Measurements from ENCODE around the gene DSN1. TPM values are rescaled to one million over a fixed set of nuclear protein-coding genes. Genes with fewer than 3 reads are reported as not detected.
"Not testable (repeated sequence)": the region's sequence is repeated elsewhere in the genome, so short reads cannot be mapped to it uniquely, and the experiment has no call there.

Gene DSN1, protein sequence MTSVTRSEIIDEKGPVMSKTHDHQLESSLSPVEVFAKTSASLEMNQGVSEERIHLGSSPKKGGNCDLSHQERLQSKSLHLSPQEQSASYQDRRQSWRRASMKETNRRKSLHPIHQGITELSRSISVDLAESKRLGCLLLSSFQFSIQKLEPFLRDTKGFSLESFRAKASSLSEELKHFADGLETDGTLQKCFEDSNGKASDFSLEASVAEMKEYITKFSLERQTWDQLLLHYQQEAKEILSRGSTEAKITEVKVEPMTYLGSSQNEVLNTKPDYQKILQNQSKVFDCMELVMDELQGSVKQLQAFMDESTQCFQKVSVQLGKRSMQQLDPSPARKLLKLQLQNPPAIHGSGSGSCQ
- total RNA-seq (2014; rRNA removed; shearing (Covaris generic)) = 24.4 and 25.5 TPM in 2 replicates
- polyA plus RNA-seq (2015; cell fraction: cytosol; rRNA removed) = 18.1 and 18.2 TPM in 2 replicates
- 22.3 and 22.5 TPM in 2 replicates for polyA plus RNA-seq (2015; cell fraction: nucleus; rRNA removed)

- DNase-seq (ENCODE audit: low read depth) = peak; percentile 96
Measured at GRCh38 chr20:36773597-36774390, at the start of gene DSN1. Gene DSN1, minus strand, starts transcription at chr20:36773763. Its CDS starts 2,305 bp downstream, at chr20:36771458.

DNA sequence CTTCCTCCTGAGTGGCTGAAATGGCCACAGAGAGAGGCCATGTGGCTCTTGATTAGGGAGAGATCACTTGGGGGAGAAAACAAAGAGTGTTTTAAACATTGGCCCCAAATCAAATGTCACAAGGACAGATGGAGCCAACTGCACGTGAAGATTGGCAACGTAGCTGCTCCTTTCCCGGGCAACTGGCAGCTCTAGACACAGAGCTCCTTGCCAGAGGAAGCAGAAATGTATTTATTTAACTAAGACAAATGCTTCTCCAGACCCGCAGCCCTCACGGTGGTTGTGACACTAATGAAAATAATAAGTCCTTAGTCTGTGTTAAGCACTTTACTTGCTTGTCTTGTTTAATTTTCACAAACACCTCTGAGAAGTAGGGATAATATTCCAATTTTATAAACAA lies 49.6 kb upstream of the DSN1 start:
- no peak for DNase-seq (ENCODE audit: low read depth)

DNA sequence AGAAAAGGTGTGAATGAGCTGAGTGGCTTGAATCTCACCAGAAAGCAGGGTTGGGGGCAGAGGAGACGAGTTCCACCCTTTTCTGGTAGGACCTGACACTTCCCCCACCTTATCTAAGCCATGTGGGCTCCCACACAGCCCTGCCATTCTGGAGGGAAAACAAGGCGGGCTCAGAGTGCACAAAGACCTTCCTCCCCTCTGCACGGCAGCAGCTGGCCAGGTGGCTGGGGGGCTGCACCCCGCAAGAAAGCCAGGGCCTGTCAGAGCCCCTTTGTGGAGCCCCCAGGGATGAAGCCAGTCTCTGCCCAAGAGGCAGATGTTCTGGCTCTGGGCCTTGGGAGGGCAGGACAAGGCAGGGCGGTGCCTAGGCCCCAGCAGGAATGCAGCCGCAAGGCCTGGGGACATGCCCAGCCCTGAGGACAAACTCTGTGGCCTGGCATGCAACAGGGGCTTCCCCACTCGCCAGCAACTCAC lies 48.4 kb upstream of the DSN1 start:
- no peak for DNase-seq (ENCODE audit: low read depth)

DNA sequence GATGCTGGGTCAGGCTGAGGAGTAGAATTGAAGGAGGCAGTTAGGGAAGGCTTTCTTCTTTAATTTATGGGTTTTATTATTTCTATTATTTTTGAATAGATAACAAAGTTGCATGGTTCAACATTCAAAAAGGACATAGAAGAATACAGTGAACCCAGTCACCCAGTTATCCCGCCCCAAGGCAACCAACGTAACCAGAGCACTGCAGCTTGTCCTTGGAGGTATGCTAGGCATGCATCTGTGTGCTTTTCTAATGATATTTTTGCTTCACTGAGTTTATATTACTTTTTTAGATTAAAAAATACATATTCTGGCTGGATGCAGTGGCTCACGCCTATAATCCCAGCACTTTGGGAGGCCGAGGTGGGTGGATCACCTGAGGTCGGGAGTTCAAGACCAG lies 47.4 kb upstream of the DSN1 start:
- DNase-seq (ENCODE audit: low read depth) = no peak

GRCh38 chr20:36820073-36820472 lies 46.5 kb upstream of the DSN1 start:
- DNase-seq (ENCODE audit: low read depth) = no peak

DNA sequence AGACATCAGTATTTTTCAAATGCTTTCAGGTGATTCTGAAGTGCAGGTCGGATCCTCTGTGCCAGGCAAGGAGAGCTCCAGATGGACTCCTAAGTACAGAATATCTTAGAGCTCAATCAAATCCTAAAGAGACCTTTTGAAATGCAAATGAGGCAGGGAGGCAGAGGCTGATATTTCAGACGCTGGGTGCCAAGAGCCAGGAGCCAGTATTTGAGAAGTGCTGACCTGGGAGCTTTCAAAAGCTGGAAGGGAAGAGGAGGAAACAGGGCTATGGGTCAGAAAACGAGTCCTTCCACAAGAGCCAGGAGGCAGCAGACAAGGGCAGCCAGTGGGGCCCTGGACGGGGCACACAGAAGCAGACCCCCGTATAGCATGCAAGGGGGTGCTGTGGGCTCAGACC lies 46.1 kb upstream of the DSN1 start:
- no peak for DNase-seq (ENCODE audit: low read depth)

DNA sequence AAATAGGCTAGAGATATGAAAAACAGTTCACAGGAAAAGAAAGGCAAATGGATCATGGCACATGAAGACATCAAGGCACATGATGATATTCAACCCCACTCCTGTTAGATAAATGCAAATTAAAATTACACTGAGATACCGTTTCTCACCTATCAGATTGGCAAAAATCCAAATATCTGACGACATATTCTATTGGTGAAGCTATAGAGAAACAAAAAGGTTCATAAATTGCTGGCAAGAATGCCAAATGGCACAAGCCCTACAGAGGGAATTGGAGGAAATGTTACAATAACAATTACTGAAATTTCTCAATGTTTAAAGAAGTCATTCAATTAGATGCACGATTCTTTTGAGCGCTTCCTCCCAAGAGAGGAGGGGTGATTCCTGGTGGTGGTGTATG lies 45.3 kb upstream of the DSN1 start:
- no peak for DNase-seq (ENCODE audit: low read depth)

DNA sequence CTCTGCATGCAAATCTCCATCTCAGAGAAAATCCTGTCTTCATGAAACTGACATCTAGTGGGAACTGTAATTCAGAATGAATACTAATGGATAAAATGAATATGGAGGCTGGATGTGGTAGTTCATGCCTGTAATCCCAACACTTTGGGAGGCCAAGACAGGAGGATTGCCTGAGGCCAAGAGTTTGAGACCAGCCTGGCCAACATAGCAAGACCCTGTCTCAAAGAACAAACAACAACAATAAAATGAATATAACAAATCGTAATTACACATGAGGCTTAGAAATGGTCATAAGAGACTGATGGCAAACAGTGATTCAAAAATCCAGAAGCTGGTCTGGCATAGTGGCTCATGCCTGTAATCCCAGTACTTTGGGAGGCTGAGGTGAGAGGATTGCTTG lies 44.6 kb upstream of the DSN1 start:
- DNase-seq (ENCODE audit: low read depth) = no peak

- no peak for DNase-seq (ENCODE audit: low read depth)
Measured at GRCh38 chr20:36817496-36817895, 43.9 kb upstream of the DSN1 start.

DNA sequence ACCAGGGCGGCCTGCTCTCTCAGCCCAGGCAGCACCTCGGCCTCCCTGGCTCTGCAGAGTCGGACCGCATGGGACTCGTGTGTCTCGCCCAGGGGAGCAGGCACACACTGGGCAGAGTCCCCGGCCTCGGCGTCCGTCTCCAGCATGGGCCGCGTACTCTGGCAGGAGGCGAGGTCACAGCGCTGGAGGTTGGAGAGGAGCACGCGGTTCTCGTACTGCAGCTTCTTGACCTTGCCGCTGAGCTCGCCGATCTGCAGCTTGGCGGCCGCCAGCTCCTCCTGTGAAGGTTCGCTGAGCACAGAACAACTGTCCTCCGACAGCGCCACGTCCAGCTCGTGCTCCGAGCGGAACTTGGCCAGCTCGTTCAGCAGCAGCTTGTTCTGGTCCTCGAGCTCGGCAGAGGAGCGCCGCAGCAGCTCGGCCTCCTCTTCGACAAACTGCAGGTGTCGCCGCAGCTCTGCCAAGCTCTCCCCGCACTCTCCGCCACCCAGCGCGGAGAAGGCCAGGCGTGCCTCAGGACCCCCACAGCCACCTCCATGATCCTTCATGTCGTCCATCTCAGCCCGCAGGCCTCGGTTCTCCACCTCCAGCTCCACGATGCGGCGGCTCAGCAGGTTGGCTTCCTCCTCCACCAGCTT lies 42.0 kb upstream of the DSN1 start:
- DNase-seq (ENCODE audit: low read depth) = no peak

DNA sequence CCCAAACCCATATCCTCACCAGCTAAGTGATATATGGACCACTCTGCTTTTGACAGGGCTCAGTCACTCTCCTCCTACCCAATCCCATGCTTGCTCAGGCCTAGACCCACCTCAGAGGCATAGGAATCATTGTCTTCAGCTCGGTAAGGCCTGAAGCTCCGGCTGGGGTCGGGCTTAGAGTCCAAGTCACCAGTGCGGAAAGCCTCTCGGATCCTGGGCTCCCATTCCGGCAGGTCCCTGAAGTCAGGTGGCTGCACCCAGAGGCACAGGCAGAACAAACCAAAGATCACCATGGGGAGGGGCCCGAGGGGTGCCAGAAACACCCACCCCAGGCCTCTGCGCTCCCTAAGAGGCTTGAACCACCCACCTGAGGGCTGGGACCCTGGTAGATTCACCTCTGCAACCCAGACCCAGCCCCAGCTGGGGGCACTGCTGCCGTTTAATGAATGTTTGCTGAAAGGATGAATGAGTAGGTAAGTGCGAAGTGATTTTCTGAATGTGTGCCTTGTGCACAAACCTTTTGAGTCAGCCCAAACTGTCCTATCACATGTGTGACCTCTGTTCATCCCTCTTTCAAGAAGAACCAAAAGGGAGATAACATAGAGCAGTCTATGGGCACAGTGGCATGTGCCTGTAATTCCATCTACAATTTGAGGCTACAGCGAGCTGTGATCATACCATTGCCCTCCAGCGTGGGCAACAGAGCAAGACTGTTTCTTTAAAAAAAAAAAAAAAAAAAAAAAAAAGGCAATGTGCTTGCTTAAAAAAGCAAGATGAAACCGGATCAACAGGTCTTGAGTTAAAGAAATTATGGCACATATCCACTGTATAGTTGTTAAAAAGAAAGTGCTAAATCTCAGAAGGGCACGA lies 39.3 kb upstream of the DSN1 start:
- no peak for DNase-seq (ENCODE audit: low read depth)

GRCh38 chr20:36808317-36809257 lies 35.0 kb upstream of the DSN1 start:
- peak; percentile 70 for DNase-seq (ENCODE audit: low read depth)

- DNase-seq (ENCODE audit: low read depth) = no peak
Measured at GRCh38 chr20:36806049-36806448, 32.5 kb upstream of the DSN1 start.

DNA sequence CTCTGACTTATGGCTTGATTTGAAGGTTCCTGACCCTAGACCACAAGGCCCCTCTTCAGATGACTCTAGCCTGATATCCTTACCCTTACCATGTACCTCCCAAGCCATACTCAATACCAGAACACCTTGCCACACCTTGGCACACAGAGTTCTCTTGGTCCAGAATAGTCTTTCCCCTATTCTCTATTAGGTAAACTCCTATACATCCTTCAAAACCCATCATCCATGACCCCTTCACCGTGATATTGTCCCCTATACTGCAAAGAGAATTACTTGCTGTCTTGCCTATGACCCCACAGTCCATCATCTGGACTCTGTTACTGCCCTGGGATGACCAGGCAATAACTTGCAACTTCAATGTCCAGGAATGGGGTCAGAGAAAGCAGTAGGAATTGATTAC lies 31.8 kb upstream of the DSN1 start:
- no peak for DNase-seq (ENCODE audit: low read depth)

DNA sequence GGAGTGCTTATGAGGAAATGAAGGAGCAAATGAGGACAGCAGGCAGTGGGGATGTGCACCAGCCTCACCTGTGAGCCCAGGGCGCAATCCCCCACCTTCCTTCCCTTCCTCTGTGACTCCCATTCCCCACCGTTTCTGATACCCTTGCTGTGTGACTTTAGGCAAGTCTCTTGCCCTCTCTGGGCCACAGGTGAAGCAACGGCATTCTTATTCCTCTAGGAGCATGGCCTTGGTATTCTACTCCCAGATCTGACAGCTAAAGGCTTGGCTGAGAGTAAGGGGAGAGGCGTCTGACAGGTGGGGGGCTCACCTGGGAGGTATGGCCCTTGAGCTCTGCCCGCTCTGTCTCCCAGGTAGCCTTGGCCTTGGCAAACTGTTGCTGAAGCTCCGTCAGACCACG lies 30.9 kb upstream of the DSN1 start:
- no peak for DNase-seq (ENCODE audit: low read depth)

DNA sequence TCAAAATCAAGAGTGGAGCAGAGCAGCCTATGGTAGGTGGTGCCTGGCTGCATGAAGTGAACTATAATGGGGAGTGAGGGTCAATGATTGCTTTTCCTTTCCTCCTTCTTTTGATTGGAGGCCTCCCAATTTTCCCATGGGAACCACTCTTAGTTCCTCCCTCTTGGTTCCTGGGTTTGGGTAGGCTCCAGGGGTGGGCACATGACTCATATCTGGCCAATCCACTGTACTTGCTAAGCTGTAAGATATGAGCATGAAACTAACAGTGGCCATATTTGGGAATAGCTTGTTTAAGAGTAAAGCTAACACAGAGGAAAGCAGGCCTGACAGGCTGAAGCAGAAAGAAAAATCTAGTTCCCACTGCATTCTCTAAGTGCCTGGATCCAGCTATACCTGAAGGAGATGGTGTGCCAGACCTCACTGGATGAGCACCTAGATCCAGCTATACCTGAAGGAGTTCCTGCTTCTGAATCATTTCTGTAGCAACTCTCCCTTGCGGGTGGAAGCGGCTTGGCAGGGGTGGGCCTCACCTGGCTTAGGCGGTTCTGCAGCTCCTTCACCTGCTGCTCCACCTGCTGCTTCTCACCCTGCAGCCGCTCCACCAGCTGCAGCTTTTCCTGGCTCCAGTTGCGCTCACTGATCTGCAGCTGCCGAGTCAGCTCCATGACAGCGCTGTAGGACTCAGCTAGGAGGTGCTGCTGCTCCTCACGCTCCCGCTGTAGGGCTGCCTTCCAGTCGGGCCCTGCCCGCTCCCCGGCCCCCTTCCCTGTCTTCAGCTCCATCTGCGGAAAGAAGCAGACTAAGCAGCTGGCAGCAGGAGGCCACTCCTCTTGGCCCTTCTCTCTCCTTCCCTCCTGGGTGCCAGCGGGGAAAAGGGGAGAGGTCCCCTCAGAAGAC lies 29.0 kb upstream of the DSN1 start:
- DNase-seq (ENCODE audit: low read depth) = peak; percentile 47

GRCh38 chr20:36800410-36800809 lies 26.8 kb upstream of the DSN1 start:
- no peak for DNase-seq (ENCODE audit: low read depth)

DNA sequence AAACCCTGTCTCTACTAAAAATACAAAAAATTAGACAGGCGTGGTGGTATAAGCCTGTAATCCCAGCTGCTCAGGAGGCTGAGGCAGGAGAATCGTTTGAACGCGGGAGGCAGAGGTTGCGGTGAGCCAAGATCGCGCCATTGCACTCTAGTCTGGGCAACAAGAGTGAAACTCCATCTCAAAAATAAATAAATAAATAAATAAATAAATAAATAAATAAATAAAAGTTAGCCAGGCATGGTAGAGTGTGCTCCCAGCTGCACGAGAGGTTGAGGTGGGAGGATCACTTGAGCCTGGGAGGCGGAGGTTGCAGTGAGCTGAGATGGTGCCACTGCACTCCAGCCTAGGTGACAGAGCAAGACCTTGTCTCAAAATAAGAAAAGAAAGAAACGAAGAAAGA lies 25.8 kb upstream of the DSN1 start:
- not testable (repeated sequence) for DNase-seq (ENCODE audit: low read depth)

DNA sequence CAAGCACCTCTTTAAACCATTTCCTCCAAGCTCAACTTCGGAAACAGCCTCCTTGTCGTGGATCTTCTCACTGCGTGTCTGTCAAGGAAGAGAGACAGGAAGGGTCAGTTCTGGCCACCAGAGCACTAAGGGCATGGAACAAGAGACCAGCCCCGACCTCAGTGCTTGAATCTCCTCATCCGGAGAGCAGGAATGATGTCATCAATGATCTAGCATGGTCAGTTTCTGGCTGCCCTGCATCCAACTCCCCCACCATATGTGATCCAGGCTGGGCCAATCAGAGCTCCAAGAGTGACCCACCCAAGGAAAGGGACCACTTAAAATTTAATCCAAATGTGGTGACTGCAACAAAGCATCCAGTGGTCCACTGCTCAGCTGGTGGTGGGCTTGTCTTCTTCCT lies 23.3 kb upstream of the DSN1 start:
- DNase-seq (ENCODE audit: low read depth) = no peak

All from HT1080 (cell line).